CD4-positive, alpha-beta T cell treated with Interleukin-15 for 4 hours (primary cell): Measurements from ENCODE around the gene LSP1.

Experiments
- DNase-seq: peaks from one replicate; pipeline ENCODE4 v3.0.0-alpha.2; 2020; ENCODE audit warnings: low spot score

LSP1 gene

GRCh38 chr11:1917523-1918435 is 64.9 kb downstream of the LSP1 start:
- DNase-seq: no peak

- no peak for DNase-seq
Measured at GRCh38 chr11:1918436-1919315, 65.8 kb downstream of the LSP1 start.

GRCh38 chr11:1919391-1920127 is 66.7 kb downstream of the LSP1 start, which contains the start of gene TNNT3:
TSS of gene TNNT3 (plus strand) at chr11:1919703. CDS start at chr11:1922875, 3,172 bp downstream.
- no peak for DNase-seq

- no peak for DNase-seq
Measured at GRCh38 chr11:1920128-1920908, 67.4 kb downstream of the LSP1 start.

- DNase-seq: no peak
Measured at GRCh38 chr11:1920909-1921573, 68.2 kb downstream of the LSP1 start.

- DNase-seq: no peak
Measured at GRCh38 chr11:1921574-1922141, 68.8 kb downstream of the LSP1 start.

- no peak for DNase-seq
Measured at GRCh38 chr11:1922481-1923081, 69.7 kb downstream of the LSP1 start.

GRCh38 chr11:1923201-1923956 is 70.5 kb downstream of the LSP1 start:
- DNase-seq: no peak

GRCh38 chr11:1924181-1924580 is 71.3 kb downstream of the LSP1 start:
- no peak for DNase-seq

- DNase-seq: no peak
Measured at GRCh38 chr11:1924646-1925372, 71.9 kb downstream of the LSP1 start.

GRCh38 chr11:1925373-1926155 is 72.7 kb downstream of the LSP1 start:
- DNase-seq: no peak

- no peak for DNase-seq
Measured at GRCh38 chr11:1926156-1927025, 73.5 kb downstream of the LSP1 start.

GRCh38 chr11:1927026-1927847 is 74.4 kb downstream of the LSP1 start:
- no peak for DNase-seq

- no peak for DNase-seq
Measured at GRCh38 chr11:1927848-1928469, 75.1 kb downstream of the LSP1 start.

GRCh38 chr11:1928470-1928890 is 75.6 kb downstream of the LSP1 start:
- DNase-seq: no peak
